ENCODE results near the gene ASIC3.

ASIC3 gene

DNA sequence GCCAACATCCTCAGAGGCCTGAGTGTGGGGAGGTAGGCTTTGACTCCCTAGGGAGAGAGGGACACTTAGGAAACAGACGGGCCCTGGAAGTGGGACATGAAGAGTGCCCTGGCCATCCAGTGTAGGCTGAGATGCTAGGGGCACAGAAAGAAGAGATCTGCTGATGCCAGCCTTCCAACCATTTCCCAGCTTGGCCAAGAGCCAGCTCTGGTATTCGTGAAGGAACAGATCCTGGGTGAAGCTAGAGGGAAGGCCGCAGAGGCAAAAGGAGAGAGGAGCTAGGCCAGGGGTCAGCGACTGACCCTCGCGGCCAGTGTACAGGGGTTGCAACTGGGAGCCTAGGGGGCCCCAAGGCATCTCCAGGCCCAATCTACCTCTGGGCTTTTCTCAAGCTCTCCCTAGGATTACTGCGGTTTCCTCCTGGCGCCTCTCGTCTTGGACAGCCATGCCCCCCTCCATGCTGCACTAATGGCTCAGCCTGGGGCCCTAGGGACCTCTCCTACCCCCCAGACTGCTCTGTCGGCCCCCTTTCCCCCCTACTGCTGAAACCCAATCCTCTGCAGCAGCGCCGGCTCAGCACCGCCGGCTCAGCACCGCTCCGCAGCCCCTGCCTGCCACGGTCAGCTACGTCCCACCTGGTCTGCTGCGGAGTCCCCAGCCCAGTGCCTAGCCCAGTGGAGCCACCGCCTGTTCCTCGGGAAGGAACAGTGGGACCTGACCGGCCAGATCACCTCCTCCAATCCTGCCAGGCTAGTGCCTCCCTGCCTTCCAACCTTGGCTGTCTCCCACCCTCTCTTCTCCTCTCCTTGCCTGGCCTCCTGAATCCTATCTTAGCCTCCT lies at the start of gene ASIC3:
Gene ASIC3 (plus strand): TSS at position 556 of the 840 bp plus-strand sequence. CDS start 355 bp downstream, outside the sequence.
- no peak for DNase-seq (ENCODE audit: low spot score)
- TF ChIP-seq, protein P1, sequence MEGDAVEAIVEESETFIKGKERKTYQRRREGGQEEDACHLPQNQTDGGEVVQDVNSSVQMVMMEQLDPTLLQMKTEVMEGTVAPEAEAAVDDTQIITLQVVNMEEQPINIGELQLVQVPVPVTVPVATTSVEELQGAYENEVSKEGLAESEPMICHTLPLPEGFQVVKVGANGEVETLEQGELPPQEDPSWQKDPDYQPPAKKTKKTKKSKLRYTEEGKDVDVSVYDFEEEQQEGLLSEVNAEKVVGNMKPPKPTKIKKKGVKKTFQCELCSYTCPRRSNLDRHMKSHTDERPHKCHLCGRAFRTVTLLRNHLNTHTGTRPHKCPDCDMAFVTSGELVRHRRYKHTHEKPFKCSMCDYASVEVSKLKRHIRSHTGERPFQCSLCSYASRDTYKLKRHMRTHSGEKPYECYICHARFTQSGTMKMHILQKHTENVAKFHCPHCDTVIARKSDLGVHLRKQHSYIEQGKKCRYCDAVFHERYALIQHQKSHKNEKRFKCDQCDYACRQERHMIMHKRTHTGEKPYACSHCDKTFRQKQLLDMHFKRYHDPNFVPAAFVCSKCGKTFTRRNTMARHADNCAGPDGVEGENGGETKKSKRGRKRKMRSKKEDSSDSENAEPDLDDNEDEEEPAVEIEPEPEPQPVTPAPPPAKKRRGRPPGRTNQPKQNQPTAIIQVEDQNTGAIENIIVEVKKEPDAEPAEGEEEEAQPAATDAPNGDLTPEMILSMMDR (IDR thresholded peaks at IDR 0.05; ENCODE audit: extremely low read depth, insufficient read depth, missing control alignments) = no peak
- in situ Hi-C loops (cut with MboI; ENCODE audit: low pct_unique_long_range_greater_than_20kb, low sequenced_read_pairs, unreplicated experiment) = no loop called here

- TF ChIP-seq, protein P1 (IDR thresholded peaks at IDR 0.05; ENCODE audit: extremely low read depth, insufficient read depth, missing control alignments) = no peak
- in situ Hi-C loops (cut with MboI; ENCODE audit: low pct_unique_long_range_greater_than_20kb, low sequenced_read_pairs, unreplicated experiment) = no loop called here
- no peak for DNase-seq (ENCODE audit: low spot score)
These were observed 49.3 kb upstream of the ASIC3 start for GRCh38 chr7:150999001-150999400.

DNA sequence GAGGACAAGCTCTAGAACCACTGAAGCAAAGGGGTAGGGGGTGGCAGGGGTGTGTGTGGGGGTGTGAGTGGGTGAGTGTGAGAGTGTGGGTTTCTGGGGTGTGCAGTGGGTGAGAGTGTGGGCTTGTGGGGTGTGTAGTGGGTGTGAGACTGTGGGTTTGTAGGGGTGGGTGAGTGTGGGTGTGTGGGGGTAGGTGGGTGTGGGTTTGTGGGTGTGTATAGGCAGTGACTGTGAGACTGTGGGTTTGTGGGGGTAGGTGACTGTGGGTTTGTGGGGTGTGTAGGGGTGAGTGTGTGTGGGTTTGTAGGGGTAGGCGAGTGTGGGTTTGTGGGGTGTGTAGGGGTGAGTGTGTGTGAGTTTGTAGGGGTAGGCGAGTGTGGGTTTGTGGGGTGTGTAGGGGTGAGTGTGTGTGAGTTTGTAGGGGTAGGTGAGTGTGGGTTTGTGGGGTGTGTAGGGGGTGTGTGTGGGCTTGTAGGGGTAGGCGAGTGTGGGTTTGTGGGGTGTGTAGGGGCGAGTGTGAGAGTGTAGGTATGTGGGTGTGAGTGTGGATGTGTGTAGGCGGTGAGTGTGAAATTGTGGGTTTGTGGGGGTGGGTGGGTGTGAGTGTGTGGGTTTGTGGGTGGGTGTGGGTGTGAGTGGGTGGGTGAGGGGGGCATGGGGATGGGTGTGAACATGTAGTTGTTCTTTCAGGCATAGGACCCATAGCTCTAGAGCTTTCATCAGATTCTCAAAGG lies 48.7 kb upstream of the ASIC3 start:
- TF ChIP-seq, protein P1 (IDR thresholded peaks at IDR 0.05; ENCODE audit: extremely low read depth, insufficient read depth, missing control alignments) = no peak
- in situ Hi-C loops (cut with MboI; ENCODE audit: low pct_unique_long_range_greater_than_20kb, low sequenced_read_pairs, unreplicated experiment) = no loop called here
- DNase-seq (ENCODE audit: low spot score) = no peak

GRCh38 chr7:151000897-151001495 lies 47.3 kb upstream of the ASIC3 start:
- in situ Hi-C loops (cut with MboI; ENCODE audit: low pct_unique_long_range_greater_than_20kb, low sequenced_read_pairs, unreplicated experiment) = no loop called here
- no peak for DNase-seq (ENCODE audit: low spot score)
- TF ChIP-seq, protein P1 (IDR thresholded peaks at IDR 0.05; ENCODE audit: extremely low read depth, insufficient read depth, missing control alignments) = no peak

DNA sequence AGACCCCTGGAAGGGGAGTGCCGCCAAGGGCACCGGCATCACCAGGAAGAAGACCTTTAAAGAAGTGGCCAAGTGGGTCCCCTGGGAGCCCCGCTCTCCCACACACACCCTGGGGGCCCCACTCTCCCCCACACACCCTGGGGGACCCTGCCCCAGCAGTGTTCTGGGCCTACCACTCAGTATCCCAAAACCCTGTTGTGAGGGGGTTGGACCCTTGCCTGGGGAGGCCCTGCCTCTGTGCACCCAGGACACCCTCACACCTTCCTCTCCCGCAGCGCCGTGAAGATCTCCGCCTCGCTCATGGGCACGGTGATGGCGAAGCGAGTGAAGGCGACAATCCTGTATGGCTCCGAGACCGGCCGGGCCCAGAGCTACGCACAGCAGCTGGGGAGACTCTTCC lies 46.8 kb upstream of the ASIC3 start:
- TF ChIP-seq, protein P1 (IDR thresholded peaks at IDR 0.05; ENCODE audit: extremely low read depth, insufficient read depth, missing control alignments) = no peak
- in situ Hi-C loops (cut with MboI; ENCODE audit: low pct_unique_long_range_greater_than_20kb, low sequenced_read_pairs, unreplicated experiment) = no loop called here
- DNase-seq (ENCODE audit: low spot score) = no peak

DNA sequence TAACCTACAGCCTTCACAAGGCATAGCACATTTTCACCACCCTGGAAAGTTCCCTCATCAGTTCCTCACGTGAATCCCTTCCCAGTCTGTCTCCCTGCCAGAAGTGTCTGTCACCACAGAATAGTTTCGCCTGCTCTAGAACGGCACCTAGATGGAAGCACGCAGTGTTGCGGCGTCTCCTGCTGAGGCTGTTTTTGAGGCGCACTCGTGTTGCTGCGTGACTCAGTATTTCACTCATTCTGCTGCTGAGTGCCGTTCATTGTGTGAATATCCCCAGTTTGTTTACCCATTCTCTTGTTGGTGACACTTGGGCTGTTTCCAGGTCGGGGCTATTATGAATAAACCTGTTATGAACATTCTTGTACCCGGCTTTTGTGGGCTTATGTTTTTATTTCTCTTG lies 44.8 kb upstream of the ASIC3 start:
- TF ChIP-seq, protein P1 (IDR thresholded peaks at IDR 0.05; ENCODE audit: extremely low read depth, insufficient read depth, missing control alignments) = no peak
- in situ Hi-C loops (cut with MboI; ENCODE audit: low pct_unique_long_range_greater_than_20kb, low sequenced_read_pairs, unreplicated experiment) = no loop called here
- no peak for DNase-seq (ENCODE audit: low spot score)

Data from GM13977 (cell line).